Endodermal cell (in vitro differentiated cells): Measurements from ENCODE around the gene CAMK2D. TPM values are rescaled to one million over a fixed set of nuclear protein-coding genes. Genes with fewer than 3 reads are reported as not detected.

Experiments
- DNase-seq: peaks from one replicate; pipeline ENCODE4 v3.0.0-alpha.2; 2017
- H3K27ac ChIP-seq: 2 replicates; pipeline ENCODE4 v1.5.1; 2013; ENCODE audit warnings: mild to moderate bottlenecking, low read depth, low read length, moderate library complexity
- H3K27me3 ChIP-seq: 2 replicates; pipeline ENCODE4 v1.6.1; 2013; ENCODE audit warnings: mild to moderate bottlenecking, low read length, moderate library complexity; ENCODE audit not compliant: insufficient read depth, control insufficient read depth, poor library complexity, severe bottlenecking
- H3K36me3 ChIP-seq: 2 replicates; pipeline ENCODE4 v1.7.0; 2013; ENCODE audit warnings: mild to moderate bottlenecking, low read length, moderate library complexity; ENCODE audit not compliant: control insufficient read depth, insufficient read depth
- H3K4me1 ChIP-seq: one replicate; pipeline ENCODE4 v1.7.0; 2013; ENCODE audit warnings: low read length; ENCODE audit not compliant: control insufficient read depth, insufficient read depth
- H3K4me3 ChIP-seq: 2 replicates; pipeline ENCODE4 v1.5.1; 2013; ENCODE audit warnings: mild to moderate bottlenecking, low read length, moderate library complexity
- H3K9ac ChIP-seq: 2 replicates; pipeline ENCODE4 v1.6.1; 2013; ENCODE audit warnings: mild to moderate bottlenecking, low read length, moderate library complexity; ENCODE audit not compliant: poor library complexity, severe bottlenecking; ENCODE audit errors: extremely low read depth
- H3K9me3 ChIP-seq: 2 replicates; pipeline ENCODE4 v1.6.1; 2013; ENCODE audit warnings: mild to moderate bottlenecking, low read length, moderate library complexity; ENCODE audit not compliant: control insufficient read depth
- H3K27ac Mint-ChIP-seq: 2 replicates; pipeline ENCODE4 v1.8.0; 2020; ENCODE audit warnings: mixed read lengths
- H3K27me3 Mint-ChIP-seq: 2 replicates; pipeline ENCODE4 v1.8.0; 2021; ENCODE audit warnings: mild to moderate bottlenecking, mixed read lengths; ENCODE audit not compliant: insufficient read depth
- H3K36me3 Mint-ChIP-seq: 2 replicates; pipeline ENCODE4 v1.8.0; 2020; ENCODE audit warnings: low read depth, mixed read lengths
- H3K4me1 Mint-ChIP-seq: 2 replicates; pipeline ENCODE4 v1.8.0; 2020; ENCODE audit warnings: mixed read lengths
- H3K4me3 Mint-ChIP-seq: 2 replicates; pipeline ENCODE4 v1.8.0; 2020; ENCODE audit warnings: mild to moderate bottlenecking, moderate library complexity, mixed read lengths
- H3K9me3 Mint-ChIP-seq: 2 replicates; pipeline ENCODE4 v1.8.0; 2020; ENCODE audit warnings: mild to moderate bottlenecking, mixed read lengths
- WGBS, 2 experiments: methylation state at CpG; one replicate each; pipeline versions ENCODE4 v1.1.5 to v1.1.7; 2013; ENCODE audit warnings: missing lambda C conversion rate in 2 of 2, mixed read lengths in 1 of 2; ENCODE audit not compliant: insufficient coverage in 1 of 2, insufficient read length in 1 of 2; 5-methylcytosine and 5-hydroxymethylcytosine counted together
- total RNA-seq, 2 donors: library from RNA; stranded (reverse); fragmentation: NEBNext Ultra II Directional in 1 of 2; extraction: Animal tissue kit (Norgen Biotek cat#: 25700) in 1 of 2; gene quantifications; 2 replicates in 1 of 2; 3 replicates in 1 of 2; pipeline ENCODE4 v1.2.1, GENCODE V29; 2021
- TF ChIP-seq, protein P1 (sequence below): fragments of 200-600 bp; sonication (generic); conservative IDR thresholded peaks from 2 replicates; pipeline ENCODE4 v1.5.0; 2021; ENCODE audit warnings: antibody characterized with exemption, mild to moderate bottlenecking

Gene CAMK2D
- total RNA-seq, 2 donors from 2014 or later = 91.1 to 120 TPM

GRCh38 chr4:113602646-113603228 lies 158.8 kb downstream of the CAMK2D start:
- Mint-ChIP-seq H3K4me3 (no peak overlapping the region), H3K27ac (peak overlapping the region; percentile 21), H3K9me3 (peaks cover 5% of the 10 kb centered on the region), H3K36me3 (peaks cover 39% of the 10 kb centered on the region), H3K4me1 (peaks cover 21% of the 10 kb centered on the region), H3K27me3 (no peaks in the 10 kb centered on the region)
- no peak overlapping the region for H3K27ac ChIP-seq
- H3K27me3 ChIP-seq = no peaks in the 10 kb centered on the region
- WGBS, 2 experiments = 76 to 98% methylated on average over 5 to 7 of the region's 8 CpGs
- H3K4me3 ChIP-seq = no peak overlapping the region
- TF ChIP-seq, protein P1, sequence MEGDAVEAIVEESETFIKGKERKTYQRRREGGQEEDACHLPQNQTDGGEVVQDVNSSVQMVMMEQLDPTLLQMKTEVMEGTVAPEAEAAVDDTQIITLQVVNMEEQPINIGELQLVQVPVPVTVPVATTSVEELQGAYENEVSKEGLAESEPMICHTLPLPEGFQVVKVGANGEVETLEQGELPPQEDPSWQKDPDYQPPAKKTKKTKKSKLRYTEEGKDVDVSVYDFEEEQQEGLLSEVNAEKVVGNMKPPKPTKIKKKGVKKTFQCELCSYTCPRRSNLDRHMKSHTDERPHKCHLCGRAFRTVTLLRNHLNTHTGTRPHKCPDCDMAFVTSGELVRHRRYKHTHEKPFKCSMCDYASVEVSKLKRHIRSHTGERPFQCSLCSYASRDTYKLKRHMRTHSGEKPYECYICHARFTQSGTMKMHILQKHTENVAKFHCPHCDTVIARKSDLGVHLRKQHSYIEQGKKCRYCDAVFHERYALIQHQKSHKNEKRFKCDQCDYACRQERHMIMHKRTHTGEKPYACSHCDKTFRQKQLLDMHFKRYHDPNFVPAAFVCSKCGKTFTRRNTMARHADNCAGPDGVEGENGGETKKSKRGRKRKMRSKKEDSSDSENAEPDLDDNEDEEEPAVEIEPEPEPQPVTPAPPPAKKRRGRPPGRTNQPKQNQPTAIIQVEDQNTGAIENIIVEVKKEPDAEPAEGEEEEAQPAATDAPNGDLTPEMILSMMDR = no peak
- no peak for DNase-seq
- no peak overlapping the region for H3K9ac ChIP-seq
- peaks cover 39% of the 10 kb centered on the region for H3K36me3 ChIP-seq
- H3K4me1 ChIP-seq = peaks cover under 1% of the 10 kb centered on the region
- peaks cover 17% of the 10 kb centered on the region for H3K9me3 ChIP-seq

GRCh38 chr4:113601636-113602035 lies 159.9 kb downstream of the CAMK2D start:
- peaks cover 5% of the 10 kb centered on the region for H3K9me3 Mint-ChIP-seq
- no peak overlapping the region for H3K4me3 Mint-ChIP-seq
- 91 to 100% methylated on average over 4 of the region's 4 CpGs for WGBS, 2 experiments
- H3K27ac Mint-ChIP-seq = no peak overlapping the region
- H3K36me3 ChIP-seq = peaks cover 31% of the 10 kb centered on the region
- no peak overlapping the region for H3K4me3 ChIP-seq
- peaks cover 10% of the 10 kb centered on the region for H3K4me1 Mint-ChIP-seq
- DNase-seq = no peak
- TF ChIP-seq, protein P1 = no peak
- H3K9me3 ChIP-seq = peaks cover 17% of the 10 kb centered on the region
- no peaks in the 10 kb centered on the region for H3K27me3 Mint-ChIP-seq
- no peaks in the 10 kb centered on the region for H3K27me3 ChIP-seq
- peaks cover 34% of the 10 kb centered on the region for H3K36me3 Mint-ChIP-seq
- H3K27ac ChIP-seq = no peak overlapping the region
- H3K4me1 ChIP-seq = peaks cover 4% of the 10 kb centered on the region
- H3K9ac ChIP-seq = no peak overlapping the region

DNA sequence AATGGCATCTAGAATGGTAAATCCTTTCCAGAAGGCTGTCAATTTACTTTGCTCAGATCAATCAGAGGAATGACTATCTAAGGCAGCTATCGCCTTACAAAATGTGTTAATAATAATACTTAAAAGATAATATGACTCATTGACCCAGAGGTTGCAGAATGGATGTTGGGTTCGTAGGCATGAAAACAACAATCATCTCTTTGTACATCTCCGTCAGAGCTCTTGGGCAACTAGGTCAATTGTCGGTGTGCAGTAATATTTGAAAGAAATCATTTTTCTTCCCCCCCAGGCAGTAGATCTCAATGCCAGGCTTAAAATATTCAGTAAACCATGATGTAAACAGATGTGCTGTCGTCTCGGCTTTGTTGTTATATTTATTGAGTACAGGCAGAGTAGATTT lies 165.1 kb downstream of the CAMK2D start:
- Mint-ChIP-seq H3K4me1 (peaks cover 10% of the 10 kb centered on the region), H3K27ac (no peak overlapping the region), H3K9me3 (no peaks in the 10 kb centered on the region), H3K4me3 (no peak overlapping the region), H3K27me3 (no peaks in the 10 kb centered on the region), H3K36me3 (peaks cover 18% of the 10 kb centered on the region)
- Histone ChIP-seq H3K27me3 (no peaks in the 10 kb centered on the region), H3K4me3 (no peak overlapping the region), H3K9me3 (no peaks in the 10 kb centered on the region), H3K9ac (no peak overlapping the region), H3K36me3 (peaks cover 36% of the 10 kb centered on the region), H3K4me1 (peaks cover 4% of the 10 kb centered on the region), H3K27ac (no peak overlapping the region)
- TF ChIP-seq, protein P1 = no peak
- 95 to 100% methylated on average over 4 to 6 of the region's 6 CpGs for WGBS, 2 experiments
- no peak for DNase-seq
